Fibroblast of peridontal ligament (primary cell): ENCODE results near the gene BMAL2.

Source experiments
- DNase-seq: peaks from one replicate; pipeline ENCODE4 v3.0.0-alpha.2; 2010; ENCODE audit errors: extremely low read depth

Gene BMAL2

DNA sequence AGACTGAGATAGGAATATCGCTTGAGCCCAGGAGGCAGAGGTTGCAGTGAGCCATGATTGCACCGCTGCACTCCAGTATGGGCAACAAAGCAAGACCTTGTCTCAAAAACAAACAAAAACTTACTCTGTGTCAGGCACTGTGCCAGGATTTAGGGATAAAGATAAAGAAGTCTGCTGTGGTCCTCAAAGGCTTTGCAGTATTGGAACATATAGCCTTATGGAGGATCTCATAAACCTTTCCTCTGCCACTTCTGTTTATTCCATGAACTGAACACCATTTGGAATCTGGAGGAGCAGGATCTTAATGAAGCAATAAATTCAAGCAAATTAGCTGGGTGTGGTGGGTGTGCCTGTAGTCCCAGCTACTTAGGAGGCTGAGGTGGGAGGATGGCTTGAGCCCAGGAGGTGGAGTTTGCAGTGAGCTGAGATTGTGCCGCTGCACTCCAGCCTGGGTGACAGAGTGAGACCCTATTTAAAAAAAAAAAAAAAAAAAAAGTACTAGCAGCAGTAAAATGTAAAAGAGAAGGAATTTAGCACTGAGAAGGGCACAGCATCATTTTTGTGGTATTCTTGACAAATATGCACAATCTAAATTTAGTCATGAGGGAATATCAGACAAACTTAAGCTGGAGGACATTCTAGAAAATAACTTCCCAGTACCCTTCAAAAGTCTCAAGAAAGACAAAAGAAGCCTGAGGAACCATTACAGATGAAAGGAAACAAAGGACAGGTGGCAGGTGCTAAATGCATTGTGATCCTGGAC is 27.1 kb downstream of the BMAL2 start:
- peak; percentile 67 for DNase-seq

DNA sequence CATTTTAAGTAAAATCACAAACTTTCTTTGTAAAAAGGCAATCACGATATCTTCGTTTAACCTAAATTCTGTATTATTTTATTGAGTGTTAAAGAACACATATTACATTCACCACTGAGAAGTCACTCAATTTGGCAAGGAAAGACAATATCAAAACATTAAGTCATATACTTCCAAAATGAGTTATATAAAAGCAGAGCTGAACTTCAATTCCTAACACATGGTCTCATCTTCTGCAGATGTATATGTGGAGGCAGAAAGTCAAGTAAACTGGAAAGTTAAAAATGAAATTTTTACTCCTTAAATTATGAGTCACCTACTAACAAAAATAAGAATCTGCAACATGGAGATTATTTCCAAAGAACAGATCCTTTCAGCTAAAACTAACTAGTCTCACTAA is 28.7 kb downstream of the BMAL2 start:
- peak; percentile 83 for DNase-seq

DNA sequence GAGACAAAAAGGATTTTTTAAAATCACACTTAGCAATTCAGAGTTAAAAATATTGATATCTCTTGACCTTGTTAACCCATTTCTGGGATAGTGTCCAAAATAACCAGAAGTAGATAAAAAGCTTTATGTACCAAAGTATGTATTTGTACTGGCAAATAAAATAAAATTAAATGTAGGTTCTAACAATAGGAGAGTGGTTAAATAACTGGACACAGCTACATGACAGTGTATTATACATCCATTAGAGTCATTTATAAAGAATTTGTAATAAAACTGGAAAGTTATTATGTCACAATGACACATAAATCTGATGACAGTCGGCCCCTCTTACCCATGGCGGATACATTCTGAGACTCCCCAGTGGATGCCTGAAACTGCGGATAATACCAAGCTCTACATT is 34.0 kb downstream of the BMAL2 start:
- DNase-seq, result no peak

DNA sequence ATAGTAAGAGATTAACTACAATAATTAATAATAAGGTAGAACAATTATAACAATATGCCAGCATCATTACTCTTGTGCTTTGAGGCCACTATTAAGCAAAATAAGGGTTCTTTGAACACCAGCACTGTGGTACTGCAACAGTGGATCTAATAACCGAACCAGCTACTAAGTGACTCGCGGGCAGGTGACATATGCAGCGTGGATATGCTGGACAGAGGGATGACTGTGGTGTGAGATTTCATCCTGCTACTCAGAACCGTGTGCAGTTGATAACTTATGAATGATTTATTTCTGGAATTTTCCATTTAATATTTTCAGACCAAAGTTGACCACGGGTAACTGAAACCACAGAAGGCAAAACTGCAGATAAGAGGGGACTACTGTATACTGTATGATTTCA is 34.4 kb downstream of the BMAL2 start:
- DNase-seq, result no peak

DNA sequence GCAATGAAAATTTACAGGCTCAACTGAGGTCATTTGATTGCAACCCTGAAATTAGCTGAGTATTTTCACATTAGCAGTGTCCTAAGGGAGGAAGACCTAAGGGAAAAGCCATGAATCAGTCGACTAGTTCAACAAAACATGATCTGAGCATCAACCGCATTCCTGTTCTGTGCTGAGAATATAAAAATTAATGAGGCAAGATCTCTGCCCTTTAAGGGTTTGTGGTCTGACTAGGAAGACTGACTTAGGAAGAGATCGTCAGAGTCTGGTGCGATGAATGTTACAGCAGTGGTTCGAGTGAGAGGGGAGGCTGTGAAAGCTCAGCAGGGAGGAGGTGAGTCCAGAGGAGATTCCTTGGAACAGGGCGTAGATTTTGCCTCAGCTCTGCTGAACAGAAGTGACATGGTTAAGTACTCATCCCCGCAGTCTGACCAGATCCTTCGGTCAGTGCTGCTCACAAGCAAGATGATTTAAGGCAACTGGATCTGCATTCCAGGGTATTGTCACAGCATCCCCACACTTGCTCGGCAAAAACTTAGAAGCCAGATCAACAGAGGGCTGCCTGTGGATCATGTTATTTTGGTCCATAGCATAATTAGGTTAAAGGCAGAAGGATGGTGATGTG is 49.6 kb downstream of the BMAL2 start:
- peak; percentile 92 for DNase-seq
